Motor neuron (in vitro differentiated cells): ENCODE data around the gene KCNK7. TPM values are rescaled to one million over a fixed set of nuclear protein-coding genes. Genes with fewer than 3 reads are reported as not detected.

ENCODE experiments used
- ATAC-seq, 8 experiments: fragments of 200-7000 bp; cut with Tn5 transposase; replicated peaks in 6 of 8; 2 replicates each; pipeline ENCODE4 v1.8.0; 2021; ENCODE audit warnings: mild to moderate bottlenecking in 8 of 8, moderate library complexity in 8 of 8
- H3K27ac ChIP-seq, 2 donors: fragments of 250-450 bp; sonication (Bioruptor Pico); 2 replicates each; pipeline ENCODE4 v1.9.0; 2021; ENCODE audit warnings: antibody characterized with exemption in 2 of 2, mild to moderate bottlenecking in 2 of 2, moderate library complexity in 1 of 2
- H3K4me1 ChIP-seq, 2 donors: fragments of 250-450 bp; sonication (Bioruptor Pico); replicated peaks in 1 of 2; 2 replicates each; pipeline ENCODE4 v1.6.1; 2021; ENCODE audit warnings: antibody characterized with exemption in 2 of 2, mild to moderate bottlenecking in 2 of 2, moderate library complexity in 1 of 2
- H3K4me3 ChIP-seq, 5 donors: fragments of 250-450 bp; sonication (Bioruptor Pico); 2 replicates each; pipeline ENCODE4 v1.9.0; 2021; ENCODE audit warnings: antibody characterized with exemption in 5 of 5, mild to moderate bottlenecking in 5 of 5, moderate library complexity in 4 of 5
- WGBS, 10 experiments: fragments of 450-650 bp; shearing (Covaris generic); methylation state at CpG; one replicate each; pipeline ENCODE4 v1.0.0; 2022; 5-methylcytosine and 5-hydroxymethylcytosine counted together
- in situ Hi-C, 9 experiments: fragments of 400-800 bp; cut with MboI; loops; one replicate each; pipeline ENCODE4 v1.15.0; 2021; ENCODE audit warnings: low sequenced_read_pairs in 9 of 9, low pct_unique_long_range_greater_than_20kb in 2 of 9; ENCODE audit not compliant: unreplicated experiment in 9 of 9
- total RNA-seq, 8 experiments: library from RNA; unstranded; fragments of 300-600 nt; gene quantifications; 2 replicates each; pipeline versions ENCODE4 v1.2.3 to v1.2.4, GENCODE V29; 2022

Gene KCNK7
- total RNA-seq, 8 experiments from 2014 or later: 0.18 to 1.9 (median 0.38) TPM; not detected in 1

GRCh38 chr11:65623177-65623576 is 27.6 kb upstream of the KCNK7 start:
- no peak overlapping the region for H3K4me3 ChIP-seq
- no peak overlapping the region for H3K27ac ChIP-seq
- in situ Hi-C loops: no loop called here
- H3K4me1 ChIP-seq: no peaks in the 10 kb centered on the region
- no peak for ATAC-seq
- WGBS, 10 experiments: 40 to 100% (median 80%) methylated on average over 1 to 7 of the region's 14 CpGs; no CpG with 5 or more reads in 3 of the 10 experiments

GRCh38 chr11:65622011-65622410 is 26.4 kb upstream of the KCNK7 start:
- Histone ChIP-seq H3K4me1 (no peaks in the 10 kb centered on the region), H3K27ac (no peak overlapping the region), H3K4me3 (no peak overlapping the region)
- 97 to 100% methylated on average over 3 to 5 of the region's 16 CpGs; no CpG with 5 or more reads in 8 of the 10 experiments for WGBS, 10 experiments
- ATAC-seq: no peak
- in situ Hi-C loops: no loop called here

GRCh38 chr11:65621460-65621859 is 25.9 kb upstream of the KCNK7 start:
- Histone ChIP-seq H3K4me3 (no peak overlapping the region), H3K4me1 (peaks cover 4 to 5% of the 10 kb centered on the region in 2 donors), H3K27ac (no peak overlapping the region)
- in situ Hi-C loops: no loop called here
- 90 to 100% (median 97%) methylated on average over 1 to 10 of the region's 14 CpGs; no CpG with 5 or more reads in 3 of the 10 experiments for WGBS, 10 experiments
- no peak for ATAC-seq

GRCh38 chr11:65620666-65621065 is 25.1 kb upstream of the KCNK7 start:
- WGBS, 10 experiments: no CpG with 5 or more reads among the region's 19 CpGs
- in situ Hi-C loops: no loop called here

GRCh38 chr11:65619281-65619928 is 23.8 kb upstream of the KCNK7 start:
- Histone ChIP-seq H3K27ac (no peak overlapping the region), H3K4me3 (no peak overlapping the region), H3K4me1 (peaks cover 4 to 5% of the 10 kb centered on the region in 2 donors)
- WGBS, 10 experiments: 82 to 95% (median 93%) methylated on average over 3 to 12 of the region's 29 CpGs; no CpG with 5 or more reads in 7 of the 10 experiments
- no peak for ATAC-seq
- in situ Hi-C loops: no loop called here

More at GRCh38 chr11:65620666-65621065, 25.1 kb upstream of the KCNK7 start:
- Histone ChIP-seq H3K4me3 (no peak overlapping the region), H3K27ac (no peak overlapping the region), H3K4me1 (peaks cover 4 to 5% of the 10 kb centered on the region in 2 donors)
- no peak for ATAC-seq

- no CpG with 5 or more reads among the region's 14 CpGs for WGBS, 10 experiments
- Histone ChIP-seq H3K27ac (no peak overlapping the region), H3K4me3 (no peak overlapping the region), H3K4me1 (peaks cover 4 to 9% of the 10 kb centered on the region in 2 donors)
- no peak for ATAC-seq
- in situ Hi-C loops: no loop called here
Measured at GRCh38 chr11:65618763-65619162, 23.2 kb upstream of the KCNK7 start.

- in situ Hi-C loops: no loop called here
- WGBS, 10 experiments: 88 to 100% (median 100%) methylated on average over 1 to 10 of the region's 33 CpGs; no CpG with 5 or more reads in 5 of the 10 experiments
- H3K27ac ChIP-seq: no peak overlapping the region
- no peak overlapping the region for H3K4me3 ChIP-seq
- no peak for ATAC-seq
- H3K4me1 ChIP-seq: peaks cover 4 to 15% of the 10 kb centered on the region in 2 donors
Measured at GRCh38 chr11:65617990-65618751, 22.6 kb upstream of the KCNK7 start.

GRCh38 chr11:65617136-65617850 is 21.7 kb upstream of the KCNK7 start:
- H3K27ac ChIP-seq: no peak overlapping the region
- peak overlapping the region in 2 of 5 donors; percentile 77 to 97 for H3K4me3 ChIP-seq
- no peak for ATAC-seq
- 91 to 100% (median 93%) methylated on average over 3 to 8 of the region's 17 CpGs; no CpG with 5 or more reads in 5 of the 10 experiments for WGBS, 10 experiments
- in situ Hi-C loops: no loop called here
- H3K4me1 ChIP-seq: peaks cover 5 to 20% of the 10 kb centered on the region in 2 donors

- peak overlapping the region; percentile 66 to 97 (median 75) for H3K4me3 ChIP-seq
- H3K4me1 ChIP-seq: peaks cover 12 to 25% of the 10 kb centered on the region in 2 donors
- 20 to 60% (median 41%) methylated on average over 1 to 4 of the region's 10 CpGs; no CpG with 5 or more reads in 6 of the 10 experiments for WGBS, 10 experiments
- H3K27ac ChIP-seq: peak overlapping the region in 1 of 2 donors; percentile 91
- in situ Hi-C loops: no loop called here
- ATAC-seq: no peak
Measured at GRCh38 chr11:65616575-65617001, 21.0 kb upstream of the KCNK7 start.

GRCh38 chr11:65615950-65616574 is 20.5 kb upstream of the KCNK7 start:
- 0% methylated on average over 1 of the region's 50 CpGs; no CpG with 5 or more reads in 8 of the 10 experiments for WGBS, 10 experiments
- peak overlapping the region; percentile 80 to 91 for H3K27ac ChIP-seq
- in situ Hi-C loops: no loop called here

GRCh38 chr11:65615229-65615949 is 19.8 kb upstream of the KCNK7 start, which contains the start of gene PCNX3:
PCNX3 (plus strand) TSS chr11:65615776; CDS start chr11:65616312, 536 bp downstream.
- in situ Hi-C loops: no loop called here
- Histone ChIP-seq H3K4me1 (peaks cover 20 to 26% of the 10 kb centered on the region in 2 donors), H3K27ac (peak within 1 kb of the TSS; percentile 80 to 91), H3K4me3 (peak within 1 kb of the TSS; percentile 66 to 97 (median 75))
- peak; percentile 61 to 91 (median 87) for ATAC-seq
- 0 to 11% (median 0%) methylated on average over 4 to 35 of the region's 55 CpGs; no CpG with 5 or more reads in 3 of the 10 experiments for WGBS, 10 experiments

More at GRCh38 chr11:65615950-65616574, 20.5 kb upstream of the KCNK7 start:
- peak; percentile 2 to 26 (median 10) for ATAC-seq
- peaks cover 18 to 26% of the 10 kb centered on the region in 2 donors for H3K4me1 ChIP-seq
- H3K4me3 ChIP-seq: peak overlapping the region; percentile 66 to 97 (median 75)
